HG03575 (cell line): ENCODE measurements around the gene CENPS.

Experiments
- ATAC-seq: cut with Tn5 transposase; IDR thresholded peaks from one replicate; pipeline ENCODE4 v1.9.1; 2021; ENCODE audit not compliant: unreplicated experiment, insufficient number of reproducible peaks, low FRiP score; ENCODE audit errors: extremely low read depth

CENPS gene

DNA sequence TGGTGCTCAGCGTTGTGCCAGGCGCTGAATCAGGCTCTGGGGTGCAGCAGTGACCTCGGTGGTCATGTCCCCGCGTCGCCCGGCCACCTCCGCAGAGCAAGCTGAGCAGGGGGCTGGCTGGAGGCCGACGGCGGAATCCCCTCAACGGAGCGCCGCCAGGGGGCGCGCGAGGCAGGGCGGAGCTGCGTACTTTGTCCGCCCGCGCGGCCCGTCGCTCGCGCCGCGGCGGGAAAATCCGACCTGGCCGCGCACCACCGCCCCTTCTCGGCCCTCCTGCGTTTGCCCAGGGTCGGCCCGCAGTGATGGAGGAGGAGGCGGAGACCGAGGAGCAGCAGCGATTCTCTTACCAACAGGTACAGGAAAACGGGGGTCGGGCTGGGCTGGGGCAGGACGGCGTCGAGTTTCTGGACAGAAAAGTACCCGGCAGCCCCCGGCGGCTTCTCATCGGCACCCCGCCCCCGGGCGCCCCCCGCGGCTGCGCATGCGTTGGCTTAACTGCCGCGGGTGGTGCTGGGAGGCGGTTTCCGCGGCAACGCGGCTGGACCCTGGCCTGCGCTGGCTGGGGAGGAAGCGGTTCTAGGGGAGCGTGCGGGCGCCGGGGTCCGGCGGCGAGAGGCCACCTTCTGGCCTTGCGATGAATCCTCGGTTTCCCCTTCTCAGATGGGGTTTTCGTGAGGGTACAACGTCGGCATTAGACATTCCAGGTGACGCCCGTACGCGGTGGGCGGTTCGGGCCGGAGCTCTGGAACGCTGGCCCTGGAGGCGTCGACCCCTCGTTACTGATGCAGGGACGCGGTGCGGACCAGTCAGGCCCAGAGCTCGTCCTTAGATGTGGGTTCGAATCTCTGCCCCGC lies at the start of gene CENPS:
Gene CENPS (plus strand): TSS at position 218 of the 854 bp plus-strand sequence. CDS start 85 bp downstream, at position 303.
- ATAC-seq = no peak

DNA sequence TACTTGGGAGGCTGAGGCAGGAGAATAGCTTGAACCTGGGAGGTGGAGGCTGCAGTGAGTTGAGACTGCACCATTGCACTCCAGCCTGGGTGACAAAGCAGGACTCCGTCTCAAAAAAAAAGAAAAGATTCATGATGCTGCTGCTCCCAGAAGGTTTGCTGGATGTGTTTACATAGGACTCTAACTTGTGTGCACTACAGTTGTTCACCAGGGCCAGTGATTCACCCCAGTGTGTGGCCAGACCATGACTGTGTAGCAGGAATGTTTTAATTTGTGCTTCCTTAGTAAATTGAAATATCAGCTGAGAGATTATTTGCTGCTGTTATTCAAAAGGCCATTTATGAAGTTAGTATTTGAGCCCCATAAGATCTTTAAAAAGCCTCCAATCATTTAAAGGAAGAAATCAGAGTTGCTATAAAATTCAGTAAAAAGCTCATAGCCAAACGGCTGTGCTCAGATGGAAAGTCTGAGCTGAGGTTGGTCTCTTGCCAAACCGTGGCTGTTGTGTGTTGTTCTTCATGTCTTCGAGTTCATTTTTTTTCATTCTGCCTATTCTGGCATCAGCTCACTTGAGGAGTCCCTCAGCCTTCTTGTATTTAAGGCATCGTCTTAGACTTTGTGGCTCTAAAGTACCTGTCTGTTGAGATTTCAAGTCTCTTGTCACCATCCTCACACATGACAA lies 49.5 kb upstream of the CENPS start:
- ATAC-seq = no peak

DNA sequence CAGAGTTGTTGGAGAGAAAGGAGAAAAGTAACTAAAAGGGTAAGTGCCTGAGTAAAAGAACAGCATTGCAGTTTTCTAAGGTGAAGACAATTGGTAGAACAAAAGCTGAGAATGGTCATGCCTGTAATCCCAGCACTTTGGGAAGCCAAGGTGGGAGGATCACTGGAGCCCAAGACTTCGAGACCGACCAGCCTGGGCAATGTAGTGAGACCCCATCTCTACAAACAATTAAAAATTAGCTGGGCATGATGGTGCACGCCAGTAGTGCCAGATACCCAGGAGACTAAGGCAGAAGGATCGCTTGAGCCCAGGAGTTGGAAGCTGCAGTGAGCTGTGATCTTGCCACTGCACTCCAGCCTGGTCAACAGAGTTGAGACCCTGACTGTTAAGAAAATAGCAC lies 46.6 kb upstream of the CENPS start:
- ATAC-seq = no peak

DNA sequence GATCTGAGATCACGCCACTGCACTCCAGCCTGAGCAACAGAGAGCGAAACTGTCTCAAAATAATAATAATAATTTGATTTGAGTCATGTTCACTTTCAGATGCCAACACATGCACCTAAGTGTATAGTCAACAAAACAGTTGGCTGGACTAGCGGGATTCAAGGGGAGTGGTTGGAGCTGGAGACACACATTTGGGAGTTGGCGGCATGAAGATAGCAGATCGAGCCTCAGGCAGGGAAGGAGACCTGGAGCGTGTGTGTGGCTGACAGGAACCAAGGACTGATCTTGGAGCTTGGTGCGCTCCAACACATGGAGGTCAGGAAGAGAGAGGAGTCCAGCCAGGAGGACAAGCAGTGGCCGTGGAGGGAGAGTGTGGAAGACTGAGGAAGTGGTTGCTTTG lies 46.0 kb upstream of the CENPS start:
- no peak for ATAC-seq

DNA sequence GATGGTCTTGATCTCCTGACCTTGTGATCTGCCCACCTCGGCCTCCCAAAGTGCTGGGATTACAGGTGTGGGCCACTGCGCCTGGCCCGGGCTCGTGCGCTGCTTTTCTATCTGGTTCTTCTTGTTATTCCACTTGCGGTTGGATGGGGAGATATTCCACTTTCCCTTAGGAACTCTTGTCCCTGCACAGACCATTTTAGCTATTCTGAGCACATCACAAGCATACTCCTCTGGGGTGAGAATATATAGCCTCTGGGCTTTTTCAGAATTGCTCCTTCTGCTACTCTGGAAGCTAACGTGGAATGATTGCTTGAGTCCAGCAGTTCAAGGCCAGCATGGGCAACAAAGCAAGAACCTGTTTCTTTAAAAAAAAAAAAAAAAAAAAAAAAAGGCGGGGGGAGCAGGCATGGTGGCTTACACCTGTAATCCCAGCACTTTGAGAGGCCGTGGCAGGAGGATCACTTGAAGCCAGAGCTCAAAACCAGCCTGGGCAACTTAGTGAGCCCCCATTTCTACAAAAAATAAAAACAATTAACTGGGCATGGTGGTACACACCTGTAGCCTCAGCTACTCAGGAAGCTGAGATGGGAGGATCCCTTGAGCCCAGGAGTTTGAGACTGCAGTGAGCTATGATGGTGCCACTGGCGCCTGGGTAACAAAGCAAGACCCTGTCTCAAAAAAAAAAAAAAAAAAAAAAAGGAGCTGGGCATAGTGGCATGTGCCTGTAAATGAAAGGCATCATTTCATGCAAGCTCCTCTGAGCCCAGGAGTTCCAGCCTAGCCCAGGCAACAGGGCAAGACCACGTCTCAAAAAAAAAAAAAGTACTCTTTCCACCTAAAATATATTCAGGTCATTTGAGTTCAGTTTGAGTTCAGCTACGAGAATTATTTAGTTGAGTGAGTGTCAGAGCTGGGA lies 43.2 kb upstream of the CENPS start:
- ATAC-seq = no peak

DNA sequence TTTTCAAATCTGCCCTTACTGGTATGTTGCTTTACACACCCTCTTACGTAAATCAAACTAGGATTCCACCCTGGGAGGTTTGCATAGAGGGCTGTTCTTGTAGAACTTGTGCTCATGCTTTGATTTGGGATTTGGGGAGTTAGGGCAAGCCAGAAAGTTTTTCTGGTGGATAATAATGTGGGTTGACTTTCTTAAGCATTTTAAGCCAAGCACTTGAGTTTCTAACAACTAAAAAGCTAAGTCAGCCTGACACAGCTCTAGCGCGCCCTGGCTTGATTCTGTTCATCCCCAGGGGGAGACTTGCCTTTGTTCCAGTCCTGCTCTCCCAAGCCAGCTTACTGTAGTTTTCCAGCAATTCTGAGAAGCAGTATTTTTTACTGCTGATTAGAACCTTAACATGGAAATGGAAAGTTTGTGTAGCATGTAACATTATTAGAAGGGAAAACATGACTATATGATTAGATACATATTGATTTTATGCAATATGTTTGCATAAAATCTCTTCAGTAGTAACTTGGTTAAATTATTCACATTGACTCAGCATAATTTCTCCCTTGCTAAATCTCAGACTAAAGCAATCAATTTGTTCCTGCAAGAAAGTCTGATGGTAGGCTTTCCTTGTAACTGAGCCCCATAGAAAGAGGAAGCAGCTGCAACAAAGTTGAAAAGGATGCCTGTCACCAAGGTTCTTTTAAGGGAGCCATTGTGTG lies 42.4 kb upstream of the CENPS start:
- ATAC-seq = no peak

DNA sequence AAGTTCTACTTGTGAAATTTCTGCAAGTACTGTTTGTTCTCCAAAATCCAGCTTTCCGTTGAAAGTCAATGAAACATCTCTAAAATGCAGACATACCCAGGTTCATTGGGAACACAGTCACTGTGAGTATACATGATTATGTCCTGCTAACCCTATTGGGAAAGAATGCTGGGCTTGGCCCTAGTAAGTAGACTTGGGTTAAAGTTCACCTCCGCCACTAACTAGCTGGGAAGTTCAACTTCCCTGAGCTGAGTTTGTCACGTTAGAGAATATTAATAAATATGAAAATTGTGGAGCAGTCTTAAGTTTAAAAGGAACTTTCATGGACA lies 41.9 kb upstream of the CENPS start:
- ATAC-seq = no peak

DNA sequence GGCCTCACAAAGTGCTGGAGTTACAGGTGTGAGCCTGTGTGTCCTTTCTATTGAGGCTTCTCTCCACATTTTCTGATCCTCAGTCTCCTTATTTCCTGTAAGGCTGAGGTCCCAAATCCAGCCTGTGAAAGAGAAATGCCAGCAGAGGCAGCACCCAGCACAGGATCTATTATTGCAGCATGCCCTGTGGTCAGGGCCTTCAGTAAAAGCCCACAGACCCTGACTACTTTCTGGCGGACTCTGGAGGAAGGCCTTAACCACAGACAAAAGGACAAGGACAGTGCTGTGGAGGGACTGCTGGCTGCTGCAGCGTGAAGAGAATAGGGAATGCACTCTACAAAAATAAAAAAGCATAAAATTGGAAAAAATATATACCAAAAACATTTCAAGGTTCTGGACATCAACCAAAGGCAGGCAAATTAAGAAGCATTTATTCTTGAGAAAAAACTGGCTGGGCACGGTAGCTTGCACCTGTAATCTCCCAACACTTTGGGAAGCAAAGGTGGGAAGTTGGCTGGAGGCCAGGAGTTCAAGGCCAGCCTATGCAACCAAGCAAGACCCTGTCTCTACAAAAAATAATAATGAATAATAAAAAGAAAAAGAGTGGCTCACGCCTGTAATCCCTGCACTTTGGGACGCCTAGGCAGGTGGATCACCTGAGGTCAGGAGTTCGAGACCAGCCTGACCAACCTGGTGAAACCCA lies 40.8 kb upstream of the CENPS start:
- no peak for ATAC-seq

DNA sequence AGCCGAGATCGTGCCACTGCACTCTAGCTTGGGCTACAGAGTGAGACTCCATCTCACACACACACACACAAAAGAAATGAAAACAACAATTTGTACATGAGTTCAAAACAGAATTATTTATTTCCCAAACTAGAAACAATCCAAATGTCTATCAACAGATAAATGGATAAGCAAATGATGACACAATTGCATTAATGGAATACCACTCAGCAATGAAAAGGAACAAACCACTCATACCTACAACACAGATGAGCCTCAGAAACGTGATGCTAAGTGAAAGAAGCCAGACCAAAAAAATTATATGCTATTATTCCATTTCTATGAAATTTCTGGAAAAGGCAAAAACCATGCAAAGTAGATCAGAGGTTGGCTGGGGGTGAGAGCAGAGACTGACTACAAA lies 33.4 kb upstream of the CENPS start:
- no peak for ATAC-seq

DNA sequence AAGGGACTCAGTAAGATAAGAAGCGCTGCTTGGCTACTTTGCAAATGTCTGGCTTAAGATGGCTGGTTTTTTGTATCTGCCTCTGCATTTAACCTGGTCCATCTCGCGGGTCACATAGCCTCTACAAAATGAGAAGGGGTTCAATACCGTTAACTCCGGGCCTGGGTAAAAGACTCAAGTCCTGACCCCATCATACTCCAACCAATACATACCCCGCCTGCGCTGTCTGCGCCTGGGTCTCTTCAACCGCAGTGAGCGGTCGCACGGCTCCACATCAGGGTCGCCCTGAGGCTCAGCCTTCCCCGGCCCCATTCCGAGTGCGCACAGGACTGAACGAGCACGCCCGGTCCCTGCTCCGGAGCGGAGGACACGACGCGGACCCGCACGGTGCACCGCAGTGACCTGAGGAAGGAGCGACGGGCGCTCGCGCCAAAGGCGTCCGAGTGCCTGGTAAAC lies 31.9 kb upstream of the CENPS start:
- no peak for ATAC-seq

DNA sequence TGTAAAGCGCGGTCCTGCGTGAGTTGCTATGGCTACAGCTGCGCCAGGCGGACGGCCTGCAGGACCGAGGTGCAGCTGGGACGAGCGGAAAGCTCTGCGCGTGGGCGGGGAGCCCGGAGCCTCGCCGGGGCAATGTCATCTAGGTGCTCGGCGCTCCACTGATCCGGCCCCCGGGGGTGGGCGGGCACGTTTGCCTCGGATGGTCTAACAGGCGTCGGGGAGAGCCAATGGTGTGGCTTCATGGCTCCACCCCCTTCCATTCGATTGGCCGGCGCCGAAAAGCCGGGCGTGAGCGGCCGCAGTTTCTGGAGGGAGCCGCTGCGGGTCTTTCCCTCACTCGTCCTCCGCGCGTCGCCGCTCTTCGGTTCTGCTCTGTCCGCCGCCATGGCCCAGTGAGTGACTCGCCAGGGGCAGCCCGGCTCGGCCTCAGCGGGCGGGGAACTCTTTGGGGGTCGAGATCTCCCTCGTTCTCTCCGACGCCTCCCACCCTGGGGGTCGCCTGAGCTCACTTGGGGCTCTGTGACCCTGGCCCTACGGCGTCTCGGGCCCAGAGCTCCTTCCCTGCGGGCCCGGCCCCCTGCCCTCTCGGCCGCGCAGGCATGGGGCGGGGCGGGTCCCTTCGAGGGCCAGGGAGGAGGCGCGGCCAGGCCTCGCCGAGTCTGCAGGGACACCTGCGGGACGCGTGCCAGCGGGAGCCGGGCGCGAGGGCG lies 31.3 kb upstream of the CENPS start, which contains the start of gene PGD:
Gene PGD (plus strand): TSS at position 331 of the 710 bp plus-strand sequence. CDS start 54 bp downstream, at position 385.
- ATAC-seq = peak; percentile 85

DNA sequence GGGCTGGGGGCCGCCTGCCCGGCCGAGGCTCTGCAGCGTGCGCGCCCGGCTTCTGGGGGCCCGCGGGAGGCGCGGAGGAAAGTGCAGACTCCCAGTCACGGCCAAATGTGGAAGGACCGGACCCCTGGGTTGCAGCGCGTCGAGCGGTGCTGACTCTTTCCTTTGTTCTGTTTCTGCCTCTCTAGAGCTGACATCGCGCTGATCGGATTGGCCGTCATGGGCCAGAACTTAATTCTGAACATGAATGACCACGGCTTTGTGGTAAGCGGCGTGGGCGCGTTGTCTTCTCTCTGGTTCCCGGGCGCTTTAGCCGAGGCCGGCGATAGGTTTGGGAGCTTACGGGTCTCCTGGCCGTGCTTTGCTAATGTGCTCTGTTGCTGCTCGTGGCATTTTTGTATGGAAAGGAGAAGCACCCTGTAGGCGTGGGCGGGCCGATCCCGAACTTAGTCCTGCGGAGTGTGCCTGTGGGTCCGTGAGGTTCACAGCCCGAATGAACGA lies 30.7 kb upstream of the CENPS start:
- ATAC-seq = no peak

DNA sequence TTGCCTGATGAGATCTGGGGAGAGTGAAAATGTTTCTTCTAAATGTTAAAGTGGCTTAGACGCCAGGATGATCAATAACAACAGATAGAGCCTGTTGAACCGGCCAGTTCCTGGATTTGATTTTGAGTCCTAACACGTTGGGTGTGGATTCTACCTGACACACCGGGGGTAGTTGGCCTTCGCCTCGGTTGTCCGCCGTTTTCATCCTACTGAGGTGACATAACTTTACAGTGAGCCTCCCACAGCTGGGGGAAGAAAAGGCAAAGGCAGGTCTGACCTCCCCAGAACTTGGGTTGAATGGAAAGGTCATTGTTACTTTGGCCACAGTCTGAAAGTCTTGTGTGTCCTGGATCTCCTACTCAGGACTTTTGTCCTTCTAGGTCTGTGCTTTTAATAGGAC lies 30.2 kb upstream of the CENPS start:
- ATAC-seq = no peak

DNA sequence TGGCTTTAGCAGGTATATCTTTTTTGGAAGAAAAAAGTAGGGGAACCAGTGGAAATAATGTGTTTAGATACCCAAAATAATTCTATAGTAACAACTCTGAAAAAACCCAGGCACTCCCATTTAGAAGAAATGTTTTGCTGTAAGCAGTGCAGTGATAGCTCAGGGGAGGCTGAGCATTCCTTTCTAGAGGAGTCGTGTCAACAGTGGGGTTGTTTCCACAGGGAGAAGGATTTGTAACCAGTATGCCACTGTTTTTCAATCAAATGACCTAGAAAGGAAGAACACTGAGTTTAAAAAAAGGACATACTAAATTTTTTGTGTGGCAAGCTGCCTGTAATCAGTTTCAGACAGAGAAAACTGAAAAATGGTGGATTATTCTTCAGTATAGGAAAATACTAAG lies 29.0 kb upstream of the CENPS start:
- ATAC-seq = no peak

DNA sequence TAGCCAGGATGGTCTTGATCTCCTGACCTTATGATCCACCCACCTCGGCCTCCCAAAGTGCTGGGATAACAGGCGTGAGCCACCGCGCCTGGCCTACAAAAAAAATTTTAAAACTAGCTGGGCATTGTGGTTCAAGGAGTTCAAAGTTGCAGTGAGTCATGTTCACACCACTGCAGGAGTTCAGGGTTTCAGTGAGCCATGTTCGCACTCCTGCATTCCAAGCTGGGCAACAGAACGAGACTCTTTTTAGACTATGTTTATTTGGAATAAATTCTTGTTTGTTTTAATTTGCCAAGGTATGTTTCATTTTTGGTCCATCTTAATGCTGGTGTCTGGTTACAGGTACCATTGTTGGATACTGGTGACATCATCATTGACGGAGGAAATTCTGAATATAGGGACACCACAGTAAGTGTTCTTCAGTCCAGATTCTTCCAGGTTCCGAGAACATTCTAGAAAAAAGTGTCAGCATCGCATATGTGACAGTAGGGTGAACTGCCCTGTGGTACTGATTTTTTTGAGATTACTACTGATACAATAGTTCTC lies 27.4 kb upstream of the CENPS start:
- no peak for ATAC-seq

DNA sequence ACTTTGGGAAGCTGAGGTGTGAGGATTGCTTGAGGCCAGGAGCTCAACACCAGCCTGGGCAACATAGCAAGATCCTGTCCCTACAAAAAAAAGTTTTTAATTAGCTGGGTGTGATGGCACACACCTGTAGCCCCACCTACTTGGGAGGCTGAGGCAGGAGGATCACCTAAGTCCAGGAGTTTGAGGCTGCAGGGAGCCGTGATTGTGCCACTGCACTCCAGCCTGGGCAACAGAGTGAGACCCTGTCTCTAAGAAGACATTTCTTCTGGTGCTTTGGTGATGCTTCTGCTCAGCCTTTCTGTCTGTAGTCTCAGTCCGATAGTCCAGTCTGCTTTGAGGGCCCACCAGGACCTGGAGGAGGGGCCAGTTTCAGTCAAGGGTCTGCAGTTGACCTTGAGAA lies 23.0 kb upstream of the CENPS start:
- no peak for ATAC-seq

DNA sequence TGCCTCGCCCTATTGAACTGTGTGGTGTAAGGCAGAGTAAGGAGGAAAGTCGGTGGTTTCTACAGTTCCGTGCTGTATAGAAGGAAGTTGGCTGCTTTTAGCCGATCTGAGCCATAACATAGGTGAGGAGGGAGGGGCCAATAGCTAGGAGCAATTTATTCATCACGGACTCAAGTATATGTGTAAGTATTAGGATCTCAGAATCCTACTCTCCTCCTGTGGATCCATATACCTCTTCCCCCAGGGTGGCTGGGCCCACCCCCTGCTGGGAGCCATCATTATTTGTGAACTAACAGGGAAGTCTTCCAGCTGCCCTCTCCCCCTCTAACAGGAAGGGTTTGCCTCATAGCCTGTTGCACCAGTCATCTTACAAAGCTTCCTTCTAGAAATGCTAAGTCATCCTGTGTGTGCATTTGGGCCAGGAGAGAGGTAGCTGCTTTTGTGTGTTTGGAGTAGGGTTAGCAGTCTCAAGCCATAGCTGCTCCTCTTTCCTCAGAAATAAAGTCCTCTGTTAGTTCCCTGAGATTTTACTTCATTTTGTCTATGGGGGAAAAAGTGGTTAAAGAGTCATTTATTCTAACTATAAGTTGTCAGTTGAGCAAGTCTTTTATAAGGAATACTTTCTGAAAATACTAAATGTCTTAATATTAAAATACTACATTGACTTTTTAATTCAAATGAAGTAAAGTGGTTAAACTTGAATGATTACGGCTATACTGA lies 14.9 kb upstream of the CENPS start:
- no peak for ATAC-seq
